HEK293T (cell line): ENCODE data around the gene SH3D19.

Experiments used
- CTCF ChIA-PET: fragments of 350-600 bp; formaldehyde crosslinking; extraction: SDS; loops from one replicate; lab custom pipeline; 2021; ENCODE audit warnings: antibody characterized with exemption, inconsistent platforms; lab: Yijun Ruan, JAX
- POLR2A ChIA-PET: fragments of 350-600 bp; formaldehyde crosslinking; extraction: SDS; loops from one replicate; lab custom pipeline; 2020; ENCODE audit warnings: antibody characterized with exemption, inconsistent platforms; lab: Yijun Ruan, JAX
- DNase-seq: peaks from one replicate; pipeline ENCODE4 v3.0.0; 2012; ENCODE audit warnings: mixed read lengths; ENCODE audit errors: extremely low spot score
- ARNT ChIP-seq: fragments of 450-650 bp; IDR thresholded peaks from 2 replicates; pipeline ENCODE4 v1.6.1; 2017; ENCODE audit warnings: mild to moderate bottlenecking
- BHLHE40 ChIP-seq: fragments of 450-650 bp; IDR thresholded peaks from 2 replicates; pipeline ENCODE4 v1.6.1; 2016; ENCODE audit warnings: mild to moderate bottlenecking, moderate library complexity, borderline replicate concordance
- CTBP1 ChIP-seq: fragments of 450-650 bp; IDR thresholded peaks from 2 replicates; pipeline ENCODE4 v1.6.1; 2016; ENCODE audit warnings: borderline replicate concordance
- ELF4 ChIP-seq: fragments of 450-650 bp; IDR thresholded peaks from 2 replicates; pipeline ENCODE4 v1.6.1; 2017; ENCODE audit warnings: antibody characterized with exemption
- FOXA1 ChIP-seq: fragments of 450-650 bp; IDR thresholded peaks from 2 replicates; pipeline ENCODE4 v1.6.1; 2016; ENCODE audit warnings: mild to moderate bottlenecking
- FOXK2 ChIP-seq: fragments of 450-650 bp; IDR thresholded peaks from 2 replicates; pipeline ENCODE4 v1.6.1; 2016; ENCODE audit warnings: mild to moderate bottlenecking
- FOXM1 ChIP-seq: fragments of 450-650 bp; IDR thresholded peaks from 2 replicates; pipeline ENCODE4 v1.6.1; 2017; ENCODE audit warnings: mild to moderate bottlenecking, borderline replicate concordance
- HDGF ChIP-seq: fragments of 450-650 bp; IDR thresholded peaks from 2 replicates; pipeline ENCODE4 v1.6.1; 2017; ENCODE audit warnings: antibody characterized with exemption, borderline replicate concordance
- L3MBTL2 ChIP-seq: fragments of 450-650 bp; conservative IDR thresholded peaks from 2 replicates; pipeline ENCODE4 v1.6.1; 2016; ENCODE audit warnings: mild to moderate bottlenecking
- LEF1 ChIP-seq: fragments of 450-650 bp; IDR thresholded peaks from 2 replicates; pipeline ENCODE4 v1.6.1; 2017; ENCODE audit warnings: mild to moderate bottlenecking, borderline replicate concordance
- NFRKB ChIP-seq: fragments of 450-650 bp; IDR thresholded peaks from 2 replicates; pipeline ENCODE4 v1.6.1; 2016; ENCODE audit warnings: mild to moderate bottlenecking, moderate library complexity
- SP1 ChIP-seq: fragments of 450-650 bp; IDR thresholded peaks from 2 replicates; pipeline ENCODE4 v1.6.1; 2017
- SUZ12 ChIP-seq: fragments of 450-650 bp; IDR thresholded peaks from 2 replicates; pipeline ENCODE4 v1.6.1; 2016; ENCODE audit warnings: mild to moderate bottlenecking
- TARDBP ChIP-seq: fragments of 450-650 bp; IDR thresholded peaks from 2 replicates; pipeline ENCODE4 v1.6.1; 2016
- ZNF384 ChIP-seq: fragments of 450-650 bp; IDR thresholded peaks from 2 replicates; pipeline ENCODE4 v1.6.1; 2016
- TF ChIP-seq, protein P1 (sequence below): fragments of 450-650 bp; IDR thresholded peaks from 2 replicates; pipeline ENCODE4 v1.6.1; 2016

Gene SH3D19

DNA sequence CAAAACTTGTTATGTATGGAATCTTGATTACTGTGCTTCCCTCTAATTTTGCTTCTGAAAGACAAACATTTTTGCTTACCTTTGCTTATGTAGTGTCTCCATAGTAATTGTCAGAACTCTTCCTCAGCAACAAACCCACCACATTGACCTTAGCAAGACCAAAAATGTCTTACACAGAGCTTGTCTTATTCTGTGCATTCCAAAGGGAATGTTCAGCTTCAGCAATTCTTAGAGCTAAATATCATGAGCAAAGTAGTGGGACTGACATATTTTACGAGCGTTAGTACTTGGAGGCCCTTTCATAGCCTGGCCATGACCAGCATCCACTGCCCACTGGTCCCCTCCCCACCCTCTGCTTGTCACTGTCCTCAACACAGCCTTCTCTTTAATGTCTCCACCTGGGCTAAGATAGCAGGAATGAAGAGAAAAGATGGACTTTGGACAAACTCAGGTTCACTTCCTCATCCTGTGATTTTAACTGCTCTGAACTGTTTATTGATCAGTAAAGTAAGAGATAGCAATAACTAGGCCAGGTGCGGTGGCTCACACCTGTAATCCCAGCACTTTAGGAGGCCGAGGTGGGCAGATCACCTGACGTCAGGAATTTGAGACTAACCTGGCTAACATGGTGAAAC lies 15.5 kb upstream of the SH3D19 start:
- ChIA-PET POLR2A (interaction anchor here (0.5 kb wide), 1 partner anchor 279 kb away, joined by 3 read pairs; no protein-coding TSS in a partner anchor), CTCF (no interaction called here)
- TF ChIP-seq FOXM1 (no peak), FOXA1 (no peak), FOXK2 (no peak), SUZ12 (no peak), ARNT (no peak), TARDBP (no peak)
- no peak for DNase-seq

DNA sequence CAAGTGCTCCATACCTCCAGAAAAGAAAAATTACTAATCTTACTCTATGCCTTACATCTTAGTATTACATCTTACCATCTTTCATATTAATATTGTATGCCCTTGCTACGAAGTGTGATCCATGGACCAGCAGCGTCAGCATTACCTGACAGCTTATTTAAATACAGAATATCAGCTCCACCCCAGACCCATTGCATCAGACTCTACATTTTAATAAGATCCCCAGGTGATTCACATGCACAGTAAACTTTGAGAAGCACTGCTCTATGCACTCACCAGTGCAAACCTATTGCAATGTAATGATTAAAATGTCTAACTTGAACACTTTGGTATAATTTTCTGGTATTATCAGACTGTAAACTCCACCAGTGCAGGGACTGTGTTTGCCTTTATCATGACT lies 14.1 kb upstream of the SH3D19 start:
- no peak for DNase-seq
- CTCF ChIA-PET = interaction anchor here (0.6 kb wide), 4 partner anchors 8 to 265 kb away, joined by 3 to 9 read pairs (median 6); no protein-coding TSS in a partner anchor
- POLR2A ChIA-PET = interaction anchor here (0.9 kb wide), 1 partner anchor 14 kb away, joined by 4 read pairs; the partner anchor contains the start of gene SH3D19
- TF ChIP-seq, protein P1, sequence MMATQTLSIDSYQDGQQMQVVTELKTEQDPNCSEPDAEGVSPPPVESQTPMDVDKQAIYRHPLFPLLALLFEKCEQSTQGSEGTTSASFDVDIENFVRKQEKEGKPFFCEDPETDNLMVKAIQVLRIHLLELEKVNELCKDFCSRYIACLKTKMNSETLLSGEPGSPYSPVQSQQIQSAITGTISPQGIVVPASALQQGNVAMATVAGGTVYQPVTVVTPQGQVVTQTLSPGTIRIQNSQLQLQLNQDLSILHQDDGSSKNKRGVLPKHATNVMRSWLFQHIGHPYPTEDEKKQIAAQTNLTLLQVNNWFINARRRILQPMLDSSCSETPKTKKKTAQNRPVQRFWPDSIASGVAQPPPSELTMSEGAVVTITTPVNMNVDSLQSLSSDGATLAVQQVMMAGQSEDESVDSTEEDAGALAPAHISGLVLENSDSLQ = no peak
- TF ChIP-seq FOXA1 = no peak
- no peak for TF ChIP-seq TARDBP
- no peak for TF ChIP-seq SP1
- no peak for TF ChIP-seq FOXM1
- no peak for TF ChIP-seq ARNT
- no peak for TF ChIP-seq NFRKB
- TF ChIP-seq ZNF384 = no peak
- no peak for TF ChIP-seq FOXK2
- no peak for TF ChIP-seq L3MBTL2
- no peak for TF ChIP-seq HDGF
- TF ChIP-seq CTBP1 = no peak

DNA sequence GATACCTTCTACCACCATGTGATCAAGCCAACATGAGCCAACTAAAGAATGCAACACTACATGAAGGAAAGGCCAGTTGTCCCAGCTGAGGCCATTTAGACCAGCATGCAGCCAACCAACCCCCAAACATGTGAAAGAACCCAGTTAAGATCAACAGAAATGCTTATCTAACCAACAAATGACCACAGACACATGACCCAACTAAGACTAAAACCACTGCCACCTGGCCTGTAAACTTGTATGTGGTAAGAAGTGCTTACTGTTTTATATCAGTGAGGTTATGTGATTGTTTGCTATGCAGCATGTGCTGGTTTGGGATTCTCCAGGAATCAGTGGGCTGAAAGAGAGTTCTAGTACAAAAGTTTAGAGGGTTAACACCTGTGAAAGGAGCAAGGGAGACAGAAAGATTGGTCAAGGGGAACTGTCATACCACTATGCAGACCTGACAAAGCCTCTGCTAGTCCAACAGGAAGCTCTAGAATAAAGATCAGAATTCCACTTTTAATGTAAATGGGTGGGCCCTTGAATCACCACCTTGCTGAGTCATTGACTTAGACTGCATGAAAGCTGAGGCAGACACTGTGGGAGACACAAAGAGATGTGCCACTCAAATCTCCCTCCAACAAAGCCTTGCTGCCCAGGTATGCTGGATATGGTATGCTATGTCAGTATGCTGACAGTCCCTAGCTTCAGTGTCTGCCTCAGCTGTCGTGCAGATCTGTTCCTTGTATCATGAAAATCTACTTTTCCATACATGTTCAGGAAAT lies 6.1 kb upstream of the SH3D19 start:
- ChIA-PET CTCF (no interaction called here), POLR2A (no interaction called here)
- no peak for DNase-seq
- no peak for TF ChIP-seq ZNF384

DNA sequence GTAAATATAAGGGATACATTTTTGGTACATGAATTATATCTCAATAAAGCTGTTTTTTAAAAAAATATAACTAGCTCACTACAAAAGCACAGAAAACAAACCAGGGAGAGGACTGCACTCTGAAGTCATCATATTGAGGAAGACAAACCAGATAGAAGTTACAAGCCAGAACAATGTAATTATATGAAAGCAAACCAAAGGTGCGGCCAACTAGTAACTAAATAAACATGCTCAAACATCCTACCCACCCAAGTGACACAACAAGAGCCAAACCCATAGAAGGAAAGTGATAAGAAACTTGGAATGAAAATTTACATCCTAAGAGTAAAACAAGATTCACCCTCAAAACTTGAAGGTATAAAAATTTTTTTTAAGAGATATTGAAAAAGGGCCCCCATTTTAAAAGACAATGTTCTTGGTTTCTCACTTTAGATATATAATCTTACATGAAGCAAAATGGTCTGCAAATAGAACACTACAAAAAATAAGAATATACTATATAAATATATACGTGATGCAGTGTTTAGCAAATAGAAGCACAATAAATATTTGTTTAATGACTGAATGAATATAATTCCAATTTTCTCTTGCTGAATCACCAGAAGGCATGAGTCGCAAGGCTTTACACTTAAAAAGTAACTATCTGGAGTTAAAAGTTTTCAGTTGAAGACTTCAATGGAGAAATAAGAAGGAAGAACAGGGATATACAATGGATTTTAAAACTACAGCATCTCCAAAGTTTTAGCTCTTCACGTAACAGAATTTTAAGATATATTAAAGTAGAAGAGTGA lies 4.0 kb upstream of the SH3D19 start:
- DNase-seq = no peak
- TF ChIP-seq ELF4 (no peak), FOXK2 (no peak), LEF1 (no peak), ARNT (no peak), BHLHE40 (no peak), FOXM1 (no peak), SUZ12 (no peak), FOXA1 (no peak), TARDBP (no peak), L3MBTL2 (no peak), CTBP1 (no peak), NFRKB (no peak), SP1 (no peak), HDGF (no peak), ZNF384 (no peak)
- TF ChIP-seq, protein P1 = no peak
- POLR2A ChIA-PET = no interaction called here
- CTCF ChIA-PET = no interaction called here

DNA sequence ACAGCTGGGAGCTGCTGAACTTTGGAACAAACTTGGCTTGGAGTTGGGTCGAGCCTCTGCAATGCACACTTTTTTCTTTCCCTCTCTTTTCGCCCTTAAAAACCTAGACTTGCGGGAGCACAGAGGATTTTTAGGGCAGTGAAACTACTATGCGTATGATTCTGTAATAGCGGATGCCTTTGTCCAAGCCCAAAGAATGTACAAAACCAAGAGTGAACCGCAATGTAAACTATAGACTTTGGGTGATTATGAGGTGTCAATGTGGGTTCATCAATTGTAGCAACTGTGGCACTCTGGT lies 493 bp upstream of the SH3D19 start:
- TF ChIP-seq ELF4 (no peak), ZNF384 (no peak), TARDBP (no peak), SP1 (no peak), L3MBTL2 (peak; percentile 9; the same call in 1 of the 2 replicates), SUZ12 (no peak), CTBP1 (no peak), HDGF (no peak), FOXM1 (no peak)
- DNase-seq = no peak
- POLR2A ChIA-PET = interaction anchor here (0.7 to 2.3 kb wide), 19 partner anchors 8 to 160 kb away, joined by 3 to 27 read pairs (median 5); partner anchors contain the start of genes FHIP1A and PRSS48
- CTCF ChIA-PET = no interaction called here

DNA sequence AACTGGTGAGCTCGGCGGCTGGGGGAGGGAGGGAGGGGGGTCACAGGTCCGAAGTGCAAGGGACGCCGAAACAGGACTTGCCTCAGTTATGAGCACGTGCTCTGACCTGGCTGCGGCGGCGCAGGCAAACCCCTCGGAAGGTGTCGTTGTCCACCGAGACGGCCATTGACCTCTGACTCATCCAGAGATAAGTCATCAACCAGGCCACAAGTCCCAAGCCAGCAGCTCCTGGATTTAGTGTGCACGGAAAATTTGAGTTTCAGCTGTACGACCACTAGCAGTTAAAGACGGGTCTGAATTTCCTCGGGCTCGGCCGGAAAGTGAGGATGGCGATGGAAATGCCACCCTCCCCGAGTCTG lies 674 bp downstream of the SH3D19 start:
- DNase-seq = peak; percentile 46
- no peak for TF ChIP-seq HDGF
- TF ChIP-seq L3MBTL2 = peak; percentile 66
- ChIA-PET POLR2A (interaction anchor here (1.0 to 2.3 kb wide), 18 partner anchors 8 to 115 kb away, joined by 3 to 27 read pairs (median 5); partner anchors contain the start of gene PRSS48), CTCF (interaction anchor here (0.6 kb wide), 2 partner anchors 209 to 332 kb away, joined by 3 read pairs; no protein-coding TSS in a partner anchor)
